Transverse colon (tissue), 4 donors: ENCODE results near the gene WDR19.

Experiments used
- CTCF ChIP-seq, 5 experiments: fragments of 200-600 bp in 3 of 5; fragments of 450-650 bp in 2 of 5; sonication (generic) in 3 of 5; IDR thresholded peaks; 1 replicate in 2 of 5; 2 replicates in 3 of 5; pipeline ENCODE4 v1.5.1; 2016 to 2017; ENCODE audit warnings: antibody characterized with exemption in 5 of 5, inconsistent platforms in 3 of 5, mild to moderate bottlenecking in 2 of 5, moderate library complexity in 1 of 5
- EP300 ChIP-seq: sonication (generic); formaldehyde crosslinking; IDR thresholded peaks from one replicate; pipeline ENCODE4 v1.6.1; 2017; ENCODE audit warnings: antibody characterized with exemption, low read depth
- POLR2A ChIP-seq: fragments of 450-650 bp; IDR thresholded peaks from one replicate; pipeline ENCODE4 v1.6.1; 2016; ENCODE audit warnings: antibody characterized with exemption, mild to moderate bottlenecking, moderate library complexity
- POLR2AphosphoS5 ChIP-seq, 3 donors: sonication (generic); formaldehyde crosslinking; IDR thresholded peaks; one replicate each; pipeline ENCODE4 v1.6.1; 2016; ENCODE audit warnings: antibody characterized with exemption in 3 of 3

- no peak for TF ChIP-seq CTCF (IDR thresholded peaks at IDR 0.05)
- no peak for TF ChIP-seq POLR2A
- no peak for TF ChIP-seq POLR2AphosphoS5 (IDR thresholded peaks at IDR 0.05)
- no peak for TF ChIP-seq EP300
These were observed 148.0 kb downstream of the WDR19 start for GRCh38 chr4:39330353-39330752.
